ENCODE measurements around the gene DMAC2. TPM values are rescaled to one million over a fixed set of nuclear protein-coding genes. Genes with fewer than 3 reads are reported as not detected.

Gene DMAC2
- total RNA-seq, 1 experiment from 2014 or later = 77.6 TPM

DNA sequence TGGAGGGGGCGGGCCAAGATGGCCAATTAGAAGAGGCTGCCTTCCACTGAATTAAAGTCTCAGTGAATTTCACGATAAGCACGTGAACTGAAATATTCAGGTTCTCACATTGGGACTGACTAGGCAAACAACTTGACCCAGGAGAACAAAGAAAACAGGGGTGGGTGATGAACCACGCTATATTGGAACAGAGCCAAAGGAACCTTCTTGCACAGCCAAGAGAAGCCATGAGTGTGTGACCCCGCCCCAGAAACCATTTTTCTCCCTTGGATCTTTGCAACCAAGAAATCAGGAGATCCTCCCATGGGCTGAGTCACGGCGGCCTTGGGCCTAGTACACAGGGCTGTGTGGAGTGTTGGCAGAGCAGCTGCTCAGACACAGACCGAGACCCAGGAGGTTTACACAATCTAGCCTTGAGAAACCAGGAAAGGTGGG, 40.1 kb upstream of the DMAC2 start:
- Mint-ChIP-seq H3K27ac (no peak overlapping the region), H3K4me3 (no peak overlapping the region), H3K36me3 (no peaks in the 10 kb centered on the region), H3K9me3 (peaks cover 54% of the 10 kb centered on the region), H3K27me3 (ENCODE audit: low read depth) (peaks cover 54% of the 10 kb centered on the region), H3K4me1 (no peaks in the 10 kb centered on the region)
- ATAC-seq (no peak), DNase-seq (ENCODE audit: low spot score) (no peak)
- TF ChIP-seq, protein P1, sequence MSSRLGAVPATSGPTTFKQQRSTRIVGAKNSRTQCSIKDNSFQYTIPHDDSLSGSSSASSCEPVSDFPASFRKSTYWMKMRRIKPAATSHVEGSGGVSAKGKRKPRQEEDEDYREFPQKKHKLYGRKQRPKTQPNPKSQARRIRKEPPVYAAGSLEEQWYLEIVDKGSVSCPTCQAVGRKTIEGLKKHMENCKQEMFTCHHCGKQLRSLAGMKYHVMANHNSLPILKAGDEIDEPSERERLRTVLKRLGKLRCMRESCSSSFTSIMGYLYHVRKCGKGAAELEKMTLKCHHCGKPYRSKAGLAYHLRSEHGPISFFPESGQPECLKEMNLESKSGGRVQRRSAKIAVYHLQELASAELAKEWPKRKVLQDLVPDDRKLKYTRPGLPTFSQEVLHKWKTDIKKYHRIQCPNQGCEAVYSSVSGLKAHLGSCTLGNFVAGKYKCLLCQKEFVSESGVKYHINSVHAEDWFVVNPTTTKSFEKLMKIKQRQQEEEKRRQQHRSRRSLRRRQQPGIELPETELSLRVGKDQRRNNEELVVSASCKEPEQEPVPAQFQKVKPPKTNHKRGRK (CRISPR knock-in tag; IDR thresholded peaks at IDR 0.05; ENCODE audit: borderline replicate concordance) = no peak
- TF ChIP-seq ZNF532 (CRISPR knock-in tag; IDR thresholded peaks at IDR 0.05; ENCODE audit: borderline replicate concordance) = no peak
- TF ChIP-seq FOXK1 (CRISPR knock-in tag; IDR thresholded peaks at IDR 0.05) = no peak
- TF ChIP-seq CTCF (IDR thresholded peaks at IDR 0.05) = no peak
- no peak for TF ChIP-seq ZBTB43 (CRISPR knock-in tag; IDR thresholded peaks at IDR 0.05)
- ChIA-PET CTCF (no interaction called here), POLR2A (no interaction called here)

DNA sequence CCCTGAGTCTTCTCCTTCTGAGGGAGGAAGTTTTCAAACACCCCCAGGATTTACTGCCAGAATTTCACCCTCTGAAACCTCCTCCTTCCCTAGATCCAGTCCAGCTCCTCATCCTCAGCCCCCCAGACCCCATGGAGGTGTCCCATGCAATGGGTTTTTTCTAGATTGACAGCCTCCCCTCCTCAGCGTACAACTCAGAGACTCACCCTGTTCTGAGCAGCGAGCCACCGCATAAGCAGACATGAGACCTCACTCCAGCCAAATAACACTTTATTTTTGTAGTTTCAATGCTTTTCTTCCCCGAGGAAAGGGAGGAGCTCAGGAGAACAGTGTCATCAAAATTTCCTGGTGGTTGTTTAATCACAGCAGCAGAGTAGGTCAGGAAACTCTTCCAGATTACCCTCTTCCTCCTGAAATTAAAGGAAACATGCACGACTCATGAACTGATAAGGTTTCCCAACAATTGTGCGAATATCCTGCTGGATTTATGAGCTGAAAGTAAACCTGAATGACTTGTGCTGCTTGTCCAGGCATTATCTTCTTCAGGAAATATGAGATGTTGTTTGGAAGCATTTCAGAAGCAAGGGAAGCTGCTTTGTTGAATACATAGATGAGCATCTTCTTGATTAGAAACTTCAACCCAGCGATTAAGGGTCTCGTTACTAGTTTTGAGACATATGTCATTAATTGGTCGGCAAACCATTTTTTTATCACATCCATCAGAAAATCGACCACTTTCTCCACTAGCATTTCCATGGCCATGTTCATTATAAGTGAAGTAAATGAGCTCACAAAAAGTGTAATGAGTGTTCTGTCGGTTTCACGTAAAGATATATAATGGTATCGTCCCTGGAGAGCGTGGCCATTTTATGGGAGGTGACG, 39.4 kb upstream of the DMAC2 start:
- H3K9me3 Mint-ChIP-seq = peaks cover 50% of the 10 kb centered on the region
- no peak for DNase-seq (ENCODE audit: low spot score)
- TF ChIP-seq USF1 (CRISPR knock-in tag; IDR thresholded peaks at IDR 0.05) = no peak
- no peak for TF ChIP-seq ZNF532 (CRISPR knock-in tag; IDR thresholded peaks at IDR 0.05; ENCODE audit: borderline replicate concordance)
- TF ChIP-seq ZNF281 (CRISPR knock-in tag; IDR thresholded peaks at IDR 0.05) = no peak
- no peak for TF ChIP-seq FOXP4 (CRISPR knock-in tag; IDR thresholded peaks at IDR 0.05)
- TF ChIP-seq, protein P2, sequence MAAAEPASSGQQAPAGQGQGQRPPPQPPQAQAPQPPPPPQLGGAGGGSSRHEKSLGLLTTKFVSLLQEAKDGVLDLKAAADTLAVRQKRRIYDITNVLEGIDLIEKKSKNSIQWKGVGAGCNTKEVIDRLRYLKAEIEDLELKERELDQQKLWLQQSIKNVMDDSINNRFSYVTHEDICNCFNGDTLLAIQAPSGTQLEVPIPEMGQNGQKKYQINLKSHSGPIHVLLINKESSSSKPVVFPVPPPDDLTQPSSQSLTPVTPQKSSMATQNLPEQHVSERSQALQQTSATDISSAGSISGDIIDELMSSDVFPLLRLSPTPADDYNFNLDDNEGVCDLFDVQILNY (CRISPR knock-in tag; IDR thresholded peaks at IDR 0.05) = no peak
- no peak for TF ChIP-seq SOX15 (CRISPR knock-in tag; IDR thresholded peaks at IDR 0.05)
- POLR2A ChIA-PET = no interaction called here
- no peaks in the 10 kb centered on the region for H3K36me3 Mint-ChIP-seq
- no peak for ATAC-seq
- H3K27ac Mint-ChIP-seq = no peak overlapping the region
- no peaks in the 10 kb centered on the region for H3K4me1 Mint-ChIP-seq
- CTCF ChIA-PET = interaction anchor here (1.1 kb wide), 1 partner anchor 167 kb away, joined by 3 read pairs; no protein-coding TSS in a partner anchor
- peaks cover 49% of the 10 kb centered on the region for H3K27me3 Mint-ChIP-seq (ENCODE audit: low read depth)
- no peak overlapping the region for H3K4me3 Mint-ChIP-seq
